ENCODE data around the gene SUPT3H.

Gene SUPT3H

GRCh38 chr6:45416700-45417099, 39.0 kb upstream of the SUPT3H start:
- H3K4ac ChIP-seq (ENCODE audit: low read depth, low read length): no peak overlapping the region
- DNase-seq: no peak
- no peak overlapping the region for H2BK12ac ChIP-seq (ENCODE audit: low read length)
- H3K18ac ChIP-seq (ENCODE audit: low read length): no peak overlapping the region
- H3K27me3 ChIP-seq (ENCODE audit: insufficient read depth, low read length): peaks cover 9% of the 10 kb centered on the region
- peaks cover 3% of the 10 kb centered on the region for H3K79me2 ChIP-seq (ENCODE audit: control insufficient read depth, insufficient read depth, low read length, poor library complexity)
- H2BK5ac ChIP-seq (ENCODE audit: low read depth, low read length, poor library complexity): no peak overlapping the region
- H3K4me1 ChIP-seq (ENCODE audit: control insufficient read depth in 1 of 2, insufficient read depth in 2 of 2, low read length in 2 of 2): peaks cover 5 to 6% of the 10 kb centered on the region in 2 experiments
- H3K27ac ChIP-seq (ENCODE audit: low read depth, low read length): no peak overlapping the region
- no peak overlapping the region for H2AFZ ChIP-seq (ENCODE audit: insufficient read depth, low read length, poor library complexity)
- H3K79me1 ChIP-seq (ENCODE audit: low read length): peaks cover 7% of the 10 kb centered on the region
- no CpG with 5 or more reads among the region's 2 CpGs for WGBS (ENCODE audit: extremely low coverage, insufficient coverage, insufficient read length)
- no peak overlapping the region for H4K8ac ChIP-seq (ENCODE audit: low read depth, low read length)
- no peaks in the 10 kb centered on the region for H3K9me3 ChIP-seq (ENCODE audit: insufficient read depth, low read depth, low read length)
- H4K91ac ChIP-seq (ENCODE audit: low read depth, low read length): no peak overlapping the region
- no peaks in the 10 kb centered on the region for H3K36me3 ChIP-seq (ENCODE audit: control insufficient read depth in 1 of 2, insufficient read depth in 2 of 2, low read length in 2 of 2)
- H3K4me2 ChIP-seq (ENCODE audit: low read length): no peak overlapping the region
- no peak overlapping the region for H3K4me3 ChIP-seq (ENCODE audit: low read depth, low read length)
- no peak overlapping the region for H2BK120ac ChIP-seq (ENCODE audit: insufficient read depth, low read length, poor library complexity)
- no peak overlapping the region for H3K23ac ChIP-seq (ENCODE audit: low read length)
- H4K12ac ChIP-seq (ENCODE audit: low read depth, low read length): no peak overlapping the region
- no peak overlapping the region for H2AK5ac ChIP-seq (ENCODE audit: low read length)
- no peak overlapping the region for H3K9ac ChIP-seq (ENCODE audit: low read length)
- H3K14ac ChIP-seq (ENCODE audit: low read length): no peak overlapping the region

GRCh38 chr6:45415788-45416518, 38.2 kb upstream of the SUPT3H start:
- Histone ChIP-seq H3K4ac (ENCODE audit: low read depth, low read length) (no peak overlapping the region), H3K18ac (ENCODE audit: low read length) (no peak overlapping the region), H2AFZ (ENCODE audit: insufficient read depth, low read length, poor library complexity) (no peak overlapping the region), H4K91ac (ENCODE audit: low read depth, low read length) (no peak overlapping the region), H2AK5ac (ENCODE audit: low read length) (no peak overlapping the region), H3K9ac (ENCODE audit: low read length) (no peak overlapping the region), H2BK12ac (ENCODE audit: low read length) (no peak overlapping the region), H3K79me2 (ENCODE audit: control insufficient read depth, insufficient read depth, low read length, poor library complexity) (no peaks in the 10 kb centered on the region), H3K14ac (ENCODE audit: low read length) (no peak overlapping the region), H2BK120ac (ENCODE audit: insufficient read depth, low read length, poor library complexity) (no peak overlapping the region), H3K79me1 (ENCODE audit: low read length) (peaks cover 4% of the 10 kb centered on the region), H3K23ac (ENCODE audit: low read length) (no peak overlapping the region), H3K27ac (ENCODE audit: low read depth, low read length) (no peak overlapping the region), H3K4me2 (ENCODE audit: low read length) (no peak overlapping the region), H3K9me3 (ENCODE audit: insufficient read depth, low read depth, low read length) (no peaks in the 10 kb centered on the region), H2BK5ac (ENCODE audit: low read depth, low read length, poor library complexity) (no peak overlapping the region), H4K8ac (ENCODE audit: low read depth, low read length) (no peak overlapping the region), H3K27me3 (ENCODE audit: insufficient read depth, low read length) (peaks cover 9% of the 10 kb centered on the region), H4K12ac (ENCODE audit: low read depth, low read length) (no peak overlapping the region), H3K4me1 (ENCODE audit: control insufficient read depth in 1 of 2, insufficient read depth in 2 of 2, low read length in 2 of 2) (peaks cover 5 to 6% of the 10 kb centered on the region in 2 experiments), H3K36me3 (ENCODE audit: control insufficient read depth in 1 of 2, insufficient read depth in 2 of 2, low read length in 2 of 2) (no peaks in the 10 kb centered on the region), H3K4me3 (ENCODE audit: low read depth, low read length) (no peak overlapping the region)
- no peak for DNase-seq
- WGBS (ENCODE audit: extremely low coverage, insufficient coverage, insufficient read length): no CpG with 5 or more reads among the region's 3 CpGs

- no peak overlapping the region for H2BK5ac ChIP-seq (ENCODE audit: low read depth, low read length, poor library complexity)
- no peaks in the 10 kb centered on the region for H3K36me3 ChIP-seq (ENCODE audit: control insufficient read depth in 1 of 2, insufficient read depth in 2 of 2, low read length in 2 of 2)
- no peak overlapping the region for H3K23ac ChIP-seq (ENCODE audit: low read length)
- H3K4me1 ChIP-seq (ENCODE audit: control insufficient read depth in 1 of 2, insufficient read depth in 2 of 2, low read length in 2 of 2): peaks cover 5 to 6% of the 10 kb centered on the region in 2 experiments
- H3K4ac ChIP-seq (ENCODE audit: low read depth, low read length): no peak overlapping the region
- H3K27ac ChIP-seq (ENCODE audit: low read depth, low read length): no peak overlapping the region
- H4K91ac ChIP-seq (ENCODE audit: low read depth, low read length): no peak overlapping the region
- DNase-seq: no peak
- no peak overlapping the region for H3K9ac ChIP-seq (ENCODE audit: low read length)
- H4K12ac ChIP-seq (ENCODE audit: low read depth, low read length): no peak overlapping the region
- H3K9me3 ChIP-seq (ENCODE audit: insufficient read depth, low read depth, low read length): no peaks in the 10 kb centered on the region
- no peak overlapping the region for H2AK5ac ChIP-seq (ENCODE audit: low read length)
- no peak overlapping the region for H2BK12ac ChIP-seq (ENCODE audit: low read length)
- peaks cover 4% of the 10 kb centered on the region for H3K79me1 ChIP-seq (ENCODE audit: low read length)
- no peak overlapping the region for H4K8ac ChIP-seq (ENCODE audit: low read depth, low read length)
- H2AFZ ChIP-seq (ENCODE audit: insufficient read depth, low read length, poor library complexity): no peak overlapping the region
- H2BK120ac ChIP-seq (ENCODE audit: insufficient read depth, low read length, poor library complexity): no peak overlapping the region
- no CpG with 5 or more reads among the region's 2 CpGs for WGBS (ENCODE audit: extremely low coverage, insufficient coverage, insufficient read length)
- no peaks in the 10 kb centered on the region for H3K79me2 ChIP-seq (ENCODE audit: control insufficient read depth, insufficient read depth, low read length, poor library complexity)
- H3K14ac ChIP-seq (ENCODE audit: low read length): no peak overlapping the region
- no peak overlapping the region for H3K4me2 ChIP-seq (ENCODE audit: low read length)
- H3K4me3 ChIP-seq (ENCODE audit: low read depth, low read length): no peak overlapping the region
- peaks cover 5% of the 10 kb centered on the region for H3K27me3 ChIP-seq (ENCODE audit: insufficient read depth, low read length)
- no peak overlapping the region for H3K18ac ChIP-seq (ENCODE audit: low read length)
These were observed 37.6 kb upstream of the SUPT3H start for GRCh38 chr6:45415315-45415714.

DNA sequence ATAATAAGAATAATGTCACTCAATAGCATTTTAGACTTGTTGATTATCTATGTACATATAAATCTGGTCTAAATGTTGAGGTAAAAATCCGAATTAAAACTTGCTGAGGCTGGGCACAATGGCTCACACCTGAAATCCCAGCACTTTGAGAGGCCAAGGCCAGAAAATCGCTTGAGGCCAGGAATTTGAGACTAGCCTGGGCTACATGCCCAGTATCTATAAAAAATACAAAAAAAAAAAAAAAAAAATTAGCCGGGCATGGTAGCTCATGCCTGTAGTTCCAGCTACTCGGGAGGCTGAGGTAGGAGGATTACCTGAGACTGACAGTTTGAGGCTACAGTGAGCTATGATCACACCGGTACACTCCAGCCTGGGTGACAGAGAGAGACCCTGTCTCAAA, 34.2 kb upstream of the SUPT3H start:
- no CpG with 5 or more reads among the region's 5 CpGs for WGBS (ENCODE audit: extremely low coverage, insufficient coverage, insufficient read length)

More for the DNA sequence above, 34.2 kb upstream of the SUPT3H start:
- H3K9me3 ChIP-seq (ENCODE audit: insufficient read depth, low read depth, low read length): no peaks in the 10 kb centered on the region
- H3K23ac ChIP-seq (ENCODE audit: low read length): no peak overlapping the region
- H3K4me3 ChIP-seq (ENCODE audit: low read depth, low read length): no peak overlapping the region
- H2AFZ ChIP-seq (ENCODE audit: insufficient read depth, low read length, poor library complexity): no peak overlapping the region
- no peak overlapping the region for H3K27ac ChIP-seq (ENCODE audit: low read depth, low read length)
- no peak overlapping the region for H3K4me2 ChIP-seq (ENCODE audit: low read length)
- H2BK12ac ChIP-seq (ENCODE audit: low read length): no peak overlapping the region
- no peak overlapping the region for H3K14ac ChIP-seq (ENCODE audit: low read length)
- H3K79me2 ChIP-seq (ENCODE audit: control insufficient read depth, insufficient read depth, low read length, poor library complexity): no peaks in the 10 kb centered on the region
- H3K9ac ChIP-seq (ENCODE audit: low read length): no peak overlapping the region
- H4K8ac ChIP-seq (ENCODE audit: low read depth, low read length): no peak overlapping the region
- no peaks in the 10 kb centered on the region for H3K4me1 ChIP-seq (ENCODE audit: control insufficient read depth in 1 of 2, insufficient read depth in 2 of 2, low read length in 2 of 2)
- no peak overlapping the region for H2AK5ac ChIP-seq (ENCODE audit: low read length)
- H2BK5ac ChIP-seq (ENCODE audit: low read depth, low read length, poor library complexity): no peak overlapping the region
- no peak overlapping the region for H3K4ac ChIP-seq (ENCODE audit: low read depth, low read length)
- no peak for DNase-seq
- H4K12ac ChIP-seq (ENCODE audit: low read depth, low read length): no peak overlapping the region
- no peaks in the 10 kb centered on the region for H3K36me3 ChIP-seq (ENCODE audit: control insufficient read depth in 1 of 2, insufficient read depth in 2 of 2, low read length in 2 of 2)
- H3K27me3 ChIP-seq (ENCODE audit: insufficient read depth, low read length): no peaks in the 10 kb centered on the region
- H3K18ac ChIP-seq (ENCODE audit: low read length): no peak overlapping the region
- no peak overlapping the region for H2BK120ac ChIP-seq (ENCODE audit: insufficient read depth, low read length, poor library complexity)
- no peaks in the 10 kb centered on the region for H3K79me1 ChIP-seq (ENCODE audit: low read length)
- H4K91ac ChIP-seq (ENCODE audit: low read depth, low read length): no peak overlapping the region

Data from trophoblast cell (in vitro differentiated cells and primary cell).